Thyroid gland (tissue), 4 donors: ENCODE data around the gene DPF3.

ENCODE experiments used
- POLR2A ChIP-seq, 2 donors: fragments of 450-650 bp; IDR thresholded peaks; one replicate each; pipeline ENCODE4 v1.6.1; 2017; ENCODE audit warnings: antibody characterized with exemption in 2 of 2, mild to moderate bottlenecking in 2 of 2, moderate library complexity in 1 of 2
- TF ChIP-seq, protein P1 (sequence below), 6 experiments: fragments of 200-600 bp in 3 of 6; fragments of 450-650 bp in 3 of 6; sonication (generic) in 3 of 6; IDR thresholded peaks; one replicate each; pipeline ENCODE4 v1.5.1; 2016 to 2019; ENCODE audit warnings: antibody characterized with exemption in 6 of 6, mild to moderate bottlenecking in 2 of 6, inconsistent platforms in 1 of 6, moderate library complexity in 1 of 6

DNA sequence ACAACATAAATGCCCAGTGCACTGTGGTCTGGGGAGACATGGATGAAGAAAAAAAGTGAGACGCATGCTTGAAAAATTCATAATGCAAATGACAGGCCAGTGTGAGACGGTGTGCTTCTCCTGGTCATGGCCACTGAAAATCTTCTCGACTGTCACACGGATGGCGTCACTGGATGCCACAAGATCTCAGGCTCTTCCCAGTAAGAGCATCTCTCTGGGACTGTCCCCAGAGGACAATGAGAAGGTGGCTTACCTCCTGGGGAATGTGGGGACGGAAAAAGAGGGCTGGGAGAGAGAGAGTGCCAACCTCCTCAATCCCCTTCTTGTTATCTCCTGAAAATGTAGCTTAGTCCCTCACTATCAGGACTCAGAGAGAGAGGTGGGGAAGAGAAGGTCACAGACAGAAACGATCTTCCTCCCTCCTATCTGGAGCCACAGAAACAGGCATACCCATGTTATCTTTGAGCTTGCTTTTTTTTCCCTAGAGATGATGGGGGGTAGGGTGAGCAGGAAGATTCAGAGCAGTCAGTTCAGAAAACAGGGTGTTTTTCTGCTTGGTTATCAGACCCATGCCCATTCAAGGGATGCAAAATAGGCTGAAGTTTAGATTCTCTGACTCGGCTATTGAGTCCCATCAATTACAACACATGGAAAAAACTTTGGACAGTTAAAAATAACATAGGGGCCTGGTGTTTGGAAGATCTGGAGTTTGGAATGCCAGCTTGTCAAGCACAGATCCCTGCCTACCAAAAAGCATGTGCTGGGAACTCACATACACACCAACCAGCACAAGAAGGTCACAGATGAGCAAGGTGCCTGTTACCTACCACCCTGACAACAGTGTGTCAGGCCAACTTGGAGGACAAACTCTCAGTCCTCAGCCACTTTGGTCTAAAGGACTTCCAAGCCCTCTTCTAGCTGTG lies 24.2 kb downstream of the DPF3 start:
- TF ChIP-seq, protein P1, sequence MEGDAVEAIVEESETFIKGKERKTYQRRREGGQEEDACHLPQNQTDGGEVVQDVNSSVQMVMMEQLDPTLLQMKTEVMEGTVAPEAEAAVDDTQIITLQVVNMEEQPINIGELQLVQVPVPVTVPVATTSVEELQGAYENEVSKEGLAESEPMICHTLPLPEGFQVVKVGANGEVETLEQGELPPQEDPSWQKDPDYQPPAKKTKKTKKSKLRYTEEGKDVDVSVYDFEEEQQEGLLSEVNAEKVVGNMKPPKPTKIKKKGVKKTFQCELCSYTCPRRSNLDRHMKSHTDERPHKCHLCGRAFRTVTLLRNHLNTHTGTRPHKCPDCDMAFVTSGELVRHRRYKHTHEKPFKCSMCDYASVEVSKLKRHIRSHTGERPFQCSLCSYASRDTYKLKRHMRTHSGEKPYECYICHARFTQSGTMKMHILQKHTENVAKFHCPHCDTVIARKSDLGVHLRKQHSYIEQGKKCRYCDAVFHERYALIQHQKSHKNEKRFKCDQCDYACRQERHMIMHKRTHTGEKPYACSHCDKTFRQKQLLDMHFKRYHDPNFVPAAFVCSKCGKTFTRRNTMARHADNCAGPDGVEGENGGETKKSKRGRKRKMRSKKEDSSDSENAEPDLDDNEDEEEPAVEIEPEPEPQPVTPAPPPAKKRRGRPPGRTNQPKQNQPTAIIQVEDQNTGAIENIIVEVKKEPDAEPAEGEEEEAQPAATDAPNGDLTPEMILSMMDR (IDR thresholded peaks at IDR 0.05): no peak
- TF ChIP-seq POLR2A (IDR thresholded peaks at IDR 0.05): no peak
